GM12878 (cell line): Measurements from ENCODE around the gene GRHL1. TPM values are rescaled to one million over a fixed set of nuclear protein-coding genes. Genes with fewer than 3 reads are reported as not detected.

Experiments used
- ATAC-seq: fragments of 200-7000 bp; cut with Tn5 transposase; 3 replicates; pipeline ENCODE4 v1.9.1; 2020; ENCODE audit warnings: mild to moderate bottlenecking, moderate library complexity
- BruUV-seq: library from RNA; stranded (reverse); fragments of 400-500 nt; replicated peaks from 2 replicates; lab custom pipeline; 2021; lab: Mats Ljungman, UMichigan
- CTCF ChIA-PET: fragments of 300-600 bp; sonication (Branson Sonifier 250); formaldehyde crosslinking; extraction: SDS; loops from one replicate; lab custom pipeline; 2021; ENCODE audit warnings: inconsistent platforms; lab: Yijun Ruan, JAX
- POLR2A ChIA-PET: fragments of 350-600 bp; formaldehyde crosslinking; extraction: SDS; loops from one replicate; lab custom pipeline; 2021; ENCODE audit warnings: inconsistent platforms; lab: Charles Lee
- RAD21 ChIA-PET: fragments of 300-600 bp; sonication (Branson Sonifier 250); formaldehyde crosslinking; loops from one replicate; lab custom pipeline; 2023; ENCODE audit warnings: antibody characterized with exemption; ENCODE audit not compliant: unreplicated experiment; lab: Charles Lee
- SMC1A ChIA-PET: fragments of 300-600 bp; sonication (Branson Sonifier 250); formaldehyde crosslinking; loops from one replicate; lab custom pipeline; 2023; ENCODE audit not compliant: unreplicated experiment, uncharacterized antibody; lab: Charles Lee
- DNase-seq: peaks from one replicate; pipeline ENCODE4 v3.0.0-alpha.2; 2011; ENCODE audit warnings: low read depth, low spot score
- FAIRE-seq: peaks from 3 replicates; lab custom pipeline; 2011; peaks lifted over from hg19 to GRCh38; lab: Jason Lieb, UNC
- H2AFZ ChIP-seq: 2 replicates; pipeline ENCODE4 v1.6.0; 2011; ENCODE audit warnings: low read depth, low read length, control low read depth; ENCODE audit not compliant: control insufficient read depth
- H3K27ac ChIP-seq: 2 replicates; pipeline ENCODE4 v1.5.1; 2011; ENCODE audit warnings: control low read depth; ENCODE audit not compliant: control insufficient read depth, insufficient read depth
- H3K27me3 ChIP-seq, 2 experiments: replicated peaks in 1 of 2; 2 replicates each; pipeline versions ENCODE4 v1.6.0 to v1.6.1; 2011; ENCODE audit warnings: low read length in 1 of 2; ENCODE audit not compliant: control insufficient read depth in 2 of 2, insufficient read depth in 2 of 2
- H3K36me3 ChIP-seq, 2 experiments: 2 replicates each; pipeline ENCODE4 v1.5.1; 2011; ENCODE audit warnings: low read length in 1 of 2; ENCODE audit not compliant: control insufficient read depth in 2 of 2, insufficient read depth in 2 of 2
- H3K4me1 ChIP-seq: 2 replicates; pipeline ENCODE4 v1.6.1; 2011; ENCODE audit warnings: mild to moderate bottlenecking, low read length, moderate library complexity, mixed read lengths; ENCODE audit not compliant: control insufficient read depth, insufficient read depth
- H3K4me2 ChIP-seq: 2 replicates; pipeline ENCODE4 v1.6.0; 2011; ENCODE audit warnings: control low read depth; ENCODE audit not compliant: control insufficient read depth, insufficient read depth
- H3K4me3 ChIP-seq: fragments of 200-600 bp; sonication (generic); 2 replicates; pipeline ENCODE4 v1.5.1; 2016
- H3K79me2 ChIP-seq: 2 replicates; pipeline ENCODE4 v1.6.0; 2011; ENCODE audit warnings: low read length; ENCODE audit not compliant: control insufficient read depth, insufficient read depth
- H3K9ac ChIP-seq: 2 replicates; pipeline ENCODE4 v1.8.0; 2011; ENCODE audit warnings: low read length, control low read depth, mixed read lengths; ENCODE audit not compliant: control insufficient read depth, insufficient read depth
- H3K9me3 ChIP-seq: replicated peaks from 3 replicates; pipeline ENCODE4 v1.5.1; 2011; ENCODE audit warnings: mild to moderate bottlenecking, low read length; ENCODE audit not compliant: control insufficient read depth, insufficient read depth
- H4K20me1 ChIP-seq: 2 replicates; pipeline ENCODE4 v1.6.0; 2011; ENCODE audit not compliant: control insufficient read depth, insufficient read depth
- CBX3 ChIP-seq: fragments of 200-600 bp; sonication (generic); IDR thresholded peaks from 2 replicates; pipeline ENCODE4 v1.6.1; 2016; ENCODE audit warnings: low read depth, borderline replicate concordance
- EP300 ChIP-seq, 2 experiments: fragments of 150-350 bp in 1 of 2; IDR thresholded peaks; 2 replicates each; pipeline ENCODE4 v1.6.1; 2011 to 2012; ENCODE audit warnings: low read depth in 2 of 2, low read length in 2 of 2, borderline replicate concordance in 1 of 2, improper control_type of control experiment in 1 of 2, inconsistent platforms in 1 of 2; ENCODE audit not compliant: control insufficient read depth in 1 of 2
- GABPA ChIP-seq: IDR thresholded peaks from 2 replicates; pipeline ENCODE4 v1.6.1; 2014; ENCODE audit warnings: antibody characterized with exemption, low read depth, mild to moderate bottlenecking, inconsistent platforms
- IRF5 ChIP-seq: fragments of 450-650 bp; IDR thresholded peaks from 2 replicates; pipeline ENCODE4 v1.6.1; 2017; ENCODE audit warnings: borderline replicate concordance
- SMAD1 ChIP-seq: fragments of 450-650 bp; IDR thresholded peaks from 2 replicates; pipeline ENCODE4 v1.6.1; 2018; ENCODE audit warnings: mild to moderate bottlenecking, low read depth; ENCODE audit not compliant: partially characterized antibody
- SMC3 ChIP-seq: IDR thresholded peaks from 2 replicates; pipeline ENCODE4 v1.6.1; 2011; ENCODE audit warnings: low read length, improper control_type of control experiment, borderline replicate concordance
- SPI1 ChIP-seq: IDR thresholded peaks from 2 replicates; pipeline ENCODE4 v1.6.1; 2011; ENCODE audit warnings: low read depth, mild to moderate bottlenecking, low read length, moderate library complexity, borderline replicate concordance; ENCODE audit not compliant: insufficient read depth
- TCF7 ChIP-seq: IDR thresholded peaks from 2 replicates; pipeline ENCODE4 v1.6.1; 2014; ENCODE audit warnings: antibody characterized with exemption, borderline replicate concordance
- ZBTB33 ChIP-seq: fragments of 450-650 bp; IDR thresholded peaks from 2 replicates; pipeline ENCODE4 v1.6.1; 2017; ENCODE audit warnings: mild to moderate bottlenecking
- WGBS: methylation state at CpG from one replicate; pipeline ENCODE4 v1.1.6; 2016; ENCODE audit warnings: low lambda C conversion rate; ENCODE audit not compliant: insufficient replicate concordance, insufficient coverage; ENCODE audit errors: missing lambda C conversion rate; 5-methylcytosine and 5-hydroxymethylcytosine counted together
- in situ Hi-C: fragments of 300-500 bp; cut with MboI; formaldehyde crosslinking; loops from 9 replicates; pipeline ENCODE4 v1.14.3; 2018; ENCODE audit warnings: mixed read lengths
- intact Hi-C: fragments of 100-400 bp; cut with micrococcal nuclease; formaldehyde crosslinking; loops from one replicate; pipeline ENCODE4 v1.14.2; 2022; ENCODE audit not compliant: unreplicated experiment
- polyA plus RNA-seq, 11 experiments: library from polyadenylated mRNA; depleted of rRNA in 4 of 11; unstranded in 6 of 11; stranded (reverse) in 5 of 11; fragments of >200 nt; fragmentation: Nextera tagmentation in 4 of 11; fragmentation: Illumina TruSeq in 1 of 11; extraction: Ambion mirVana in 4 of 11; extraction: Trizol in 1 of 11; gene quantifications; 1 replicate in 1 of 11; 2 replicates in 10 of 11; pipeline versions ENCODE4 v1.2.1 to v1.2.3, GENCODE V29; 2011 to 2016; ENCODE audit warnings: inconsistent platforms in 2 of 11, missing spikeins in 2 of 11, low read depth in 1 of 11
- total RNA-seq, 4 experiments: library from RNA; depleted of rRNA in 3 of 4; stranded (reverse); fragments of >200 nt in 3 of 4; fragmentation: Illumina TruSeq in 1 of 4; extraction: Trizol in 1 of 4; gene quantifications; 2 replicates each; pipeline versions ENCODE4 v1.2.1 to v1.2.3, GENCODE V29; 2013 to 2021
- TF ChIP-seq, protein P1 (sequence below): fragments of 450-650 bp; formaldehyde crosslinking; IDR thresholded peaks from 2 replicates; pipeline ENCODE4 v1.4.0; 2022; ENCODE audit warnings: mild to moderate bottlenecking, moderate library complexity

Gene GRHL1
- total and polyA plus RNA-seq, 10 of the 15 experiments (the other 5 are each of a cell fraction or from before 2014, with no cell fraction given) = 0.09 to 0.81 (median 0.28) TPM; not detected in 1

DNA sequence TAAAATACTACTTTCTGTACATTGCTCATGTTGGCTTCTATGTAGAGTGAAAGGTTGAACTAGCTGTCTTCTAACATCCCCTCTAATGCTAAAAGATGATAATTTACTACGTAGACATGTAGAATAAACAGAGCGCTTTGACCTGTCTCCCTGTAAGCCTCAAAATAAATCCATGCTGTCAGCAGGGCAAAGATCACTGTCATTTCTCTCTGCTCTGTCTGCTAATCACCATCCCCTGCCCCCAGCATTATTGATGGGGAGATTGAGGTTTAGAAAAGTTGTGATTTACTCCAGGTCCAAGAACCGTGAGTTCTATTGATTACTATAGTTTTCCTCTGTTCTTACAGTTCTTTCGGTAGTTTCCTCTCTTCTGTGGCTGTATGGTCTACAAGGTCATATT lies 39.0 kb upstream of the GRHL1 start:
- RAD21 ChIA-PET = no interaction called here
- H3K36me3 ChIP-seq = peaks cover 3 to 4% of the 10 kb centered on the region in 2 experiments; a peak in 3 of 4 replicates
- FAIRE-seq (no peak), DNase-seq (no peak), ATAC-seq (no peak)
- H4K20me1 ChIP-seq = no peaks in the 10 kb centered on the region
- BruUV-seq = no TSS peak
- H3K9me3 ChIP-seq = no peaks in the 10 kb centered on the region
- peaks cover 9% of the 10 kb centered on the region for H3K4me1 ChIP-seq
- 99% methylated on average over 4 of the region's 4 CpGs for WGBS
- in situ Hi-C loops (no loop called here), intact Hi-C loops (no loop called here)
- no peaks in the 10 kb centered on the region for H3K79me2 ChIP-seq
- POLR2A ChIA-PET = no interaction called here
- H2AFZ ChIP-seq = no peak overlapping the region
- TF ChIP-seq CBX3 (no peak), EP300 (IDR thresholded peaks at IDR 0.05; ENCODE audit: borderline replicate concordance in 1 of 2, control insufficient read depth in 1 of 2, low read depth in 2 of 2, low read length in 2 of 2) (no peak), SMC3 (no peak), GABPA (no peak), IRF5 (no peak), TCF7 (no peak), ZBTB33 (no peak), SMAD1 (no peak), SPI1 (no peak)
- TF ChIP-seq, protein P1, sequence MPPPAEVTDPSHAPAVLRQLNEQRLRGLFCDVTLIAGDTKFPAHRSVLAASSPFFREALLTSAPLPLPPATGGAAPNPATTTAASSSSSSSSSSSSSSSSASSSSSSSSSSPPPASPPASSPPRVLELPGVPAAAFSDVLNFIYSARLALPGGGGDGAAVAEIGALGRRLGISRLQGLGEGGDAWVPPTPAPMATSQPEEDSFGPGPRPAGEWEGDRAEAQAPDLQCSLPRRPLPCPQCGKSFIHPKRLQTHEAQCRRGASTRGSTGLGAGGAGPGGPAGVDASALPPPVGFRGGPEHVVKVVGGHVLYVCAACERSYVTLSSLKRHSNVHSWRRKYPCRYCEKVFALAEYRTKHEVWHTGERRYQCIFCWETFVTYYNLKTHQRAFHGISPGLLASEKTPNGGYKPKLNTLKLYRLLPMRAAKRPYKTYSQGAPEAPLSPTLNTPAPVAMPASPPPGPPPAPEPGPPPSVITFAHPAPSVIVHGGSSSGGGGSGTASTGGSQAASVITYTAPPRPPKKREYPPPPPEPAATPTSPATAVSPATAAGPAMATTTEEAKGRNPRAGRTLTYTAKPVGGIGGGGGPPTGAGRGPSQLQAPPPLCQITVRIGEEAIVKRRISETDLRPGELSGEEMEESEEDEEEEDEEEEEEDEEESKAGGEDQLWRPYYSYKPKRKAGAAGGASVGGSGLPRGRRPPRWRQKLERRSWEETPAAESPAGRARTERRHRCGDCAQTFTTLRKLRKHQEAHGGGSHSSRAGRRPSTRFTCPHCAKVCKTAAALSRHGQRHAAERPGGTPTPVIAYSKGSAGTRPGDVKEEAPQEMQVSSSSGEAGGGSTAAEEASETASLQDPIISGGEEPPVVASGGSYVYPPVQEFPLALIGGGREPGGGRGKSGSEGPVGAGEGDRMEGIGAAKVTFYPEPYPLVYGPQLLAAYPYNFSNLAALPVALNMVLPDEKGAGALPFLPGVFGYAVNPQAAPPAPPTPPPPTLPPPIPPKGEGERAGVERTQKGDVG (CRISPR knock-in tag) = no peak
- H3K27ac ChIP-seq = no peak overlapping the region
- SMC1A ChIA-PET = no interaction called here
- H3K27me3 ChIP-seq = no peaks in the 10 kb centered on the region
- no peak overlapping the region for H3K4me3 ChIP-seq
- H3K9ac ChIP-seq = no peak overlapping the region
- CTCF ChIA-PET = interaction anchor here (4.4 kb wide), 1 partner anchor 99 kb away, joined by 67 read pairs; no protein-coding TSS in a partner anchor
- no peak overlapping the region for H3K4me2 ChIP-seq
